ENCODE measurements around the gene SYTL1.

SYTL1 gene

GRCh38 chr1:27353166-27353565 lies 11.3 kb downstream of the SYTL1 start:
- TF ChIP-seq, protein P1, sequence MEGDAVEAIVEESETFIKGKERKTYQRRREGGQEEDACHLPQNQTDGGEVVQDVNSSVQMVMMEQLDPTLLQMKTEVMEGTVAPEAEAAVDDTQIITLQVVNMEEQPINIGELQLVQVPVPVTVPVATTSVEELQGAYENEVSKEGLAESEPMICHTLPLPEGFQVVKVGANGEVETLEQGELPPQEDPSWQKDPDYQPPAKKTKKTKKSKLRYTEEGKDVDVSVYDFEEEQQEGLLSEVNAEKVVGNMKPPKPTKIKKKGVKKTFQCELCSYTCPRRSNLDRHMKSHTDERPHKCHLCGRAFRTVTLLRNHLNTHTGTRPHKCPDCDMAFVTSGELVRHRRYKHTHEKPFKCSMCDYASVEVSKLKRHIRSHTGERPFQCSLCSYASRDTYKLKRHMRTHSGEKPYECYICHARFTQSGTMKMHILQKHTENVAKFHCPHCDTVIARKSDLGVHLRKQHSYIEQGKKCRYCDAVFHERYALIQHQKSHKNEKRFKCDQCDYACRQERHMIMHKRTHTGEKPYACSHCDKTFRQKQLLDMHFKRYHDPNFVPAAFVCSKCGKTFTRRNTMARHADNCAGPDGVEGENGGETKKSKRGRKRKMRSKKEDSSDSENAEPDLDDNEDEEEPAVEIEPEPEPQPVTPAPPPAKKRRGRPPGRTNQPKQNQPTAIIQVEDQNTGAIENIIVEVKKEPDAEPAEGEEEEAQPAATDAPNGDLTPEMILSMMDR (IDR thresholded peaks at IDR 0.05; ENCODE audit: poor library complexity, severe bottlenecking) = no peak
- Histone ChIP-seq H3K27me3 (ENCODE audit: insufficient read depth, poor library complexity, severe bottlenecking) (no peaks in the 10 kb centered on the region), H3K9me3 (ENCODE audit: severe bottlenecking) (no peaks in the 10 kb centered on the region), H3K4me3 (ENCODE audit: severe bottlenecking) (no peak overlapping the region), H3K36me3 (ENCODE audit: low read depth) (peaks cover 56% of the 10 kb centered on the region), H3K27ac (ENCODE audit: poor library complexity, severe bottlenecking) (no peak overlapping the region), H3K4me1 (ENCODE audit: insufficient read depth, poor library complexity, severe bottlenecking) (peaks cover 8% of the 10 kb centered on the region)
- DNase-seq (ENCODE audit: low spot score) = no peak
- ATAC-seq (ENCODE audit: low read depth) = no peak

- ATAC-seq (ENCODE audit: low read depth) (no peak), DNase-seq (ENCODE audit: low spot score) (no peak)
Measured at GRCh38 chr1:27353629-27354028, 11.8 kb downstream of the SYTL1 start.

DNA sequence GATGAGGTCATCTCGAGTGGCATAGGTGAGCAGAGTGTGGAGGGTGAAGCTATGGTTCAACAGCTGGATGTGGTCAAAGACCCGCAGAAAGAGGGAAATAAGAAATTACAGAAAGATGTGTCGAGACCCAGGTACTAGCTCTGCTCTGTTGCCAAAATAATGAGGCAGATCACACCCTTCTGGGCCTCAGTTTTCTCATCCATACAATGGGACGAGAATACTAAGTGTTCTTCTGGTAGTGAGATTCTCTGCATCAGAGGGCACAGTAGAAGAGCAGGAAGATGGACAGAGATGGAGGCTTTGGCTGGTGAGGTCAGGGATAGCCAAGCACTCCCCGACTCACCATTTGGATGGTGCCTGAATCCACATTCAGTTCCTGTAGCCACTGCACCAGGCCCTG lies 13.9 kb downstream of the SYTL1 start:
- DNase-seq (ENCODE audit: low spot score) = no peak
- Histone ChIP-seq H3K27me3 (ENCODE audit: insufficient read depth, poor library complexity, severe bottlenecking) (no peaks in the 10 kb centered on the region), H3K4me3 (ENCODE audit: severe bottlenecking) (no peak overlapping the region), H3K36me3 (ENCODE audit: low read depth) (peaks cover 55% of the 10 kb centered on the region), H3K9me3 (ENCODE audit: severe bottlenecking) (no peaks in the 10 kb centered on the region), H3K27ac (ENCODE audit: poor library complexity, severe bottlenecking) (no peak overlapping the region), H3K4me1 (ENCODE audit: insufficient read depth, poor library complexity, severe bottlenecking) (no peaks in the 10 kb centered on the region)
- no peak for ATAC-seq (ENCODE audit: low read depth)
- TF ChIP-seq, protein P1 (IDR thresholded peaks at IDR 0.05; ENCODE audit: poor library complexity, severe bottlenecking) = no peak

More at GRCh38 chr1:27353629-27354028, 11.8 kb downstream of the SYTL1 start:
- no peak overlapping the region for H3K4me3 ChIP-seq (ENCODE audit: severe bottlenecking)
- peaks cover 7% of the 10 kb centered on the region for H3K4me1 ChIP-seq (ENCODE audit: insufficient read depth, poor library complexity, severe bottlenecking)
- H3K27ac ChIP-seq (ENCODE audit: poor library complexity, severe bottlenecking) = no peak overlapping the region
- TF ChIP-seq, protein P1 (IDR thresholded peaks at IDR 0.05; ENCODE audit: poor library complexity, severe bottlenecking) = no peak
- H3K9me3 ChIP-seq (ENCODE audit: severe bottlenecking) = no peaks in the 10 kb centered on the region
- H3K27me3 ChIP-seq (ENCODE audit: insufficient read depth, poor library complexity, severe bottlenecking) = no peaks in the 10 kb centered on the region
- peaks cover 61% of the 10 kb centered on the region for H3K36me3 ChIP-seq (ENCODE audit: low read depth)

DNA sequence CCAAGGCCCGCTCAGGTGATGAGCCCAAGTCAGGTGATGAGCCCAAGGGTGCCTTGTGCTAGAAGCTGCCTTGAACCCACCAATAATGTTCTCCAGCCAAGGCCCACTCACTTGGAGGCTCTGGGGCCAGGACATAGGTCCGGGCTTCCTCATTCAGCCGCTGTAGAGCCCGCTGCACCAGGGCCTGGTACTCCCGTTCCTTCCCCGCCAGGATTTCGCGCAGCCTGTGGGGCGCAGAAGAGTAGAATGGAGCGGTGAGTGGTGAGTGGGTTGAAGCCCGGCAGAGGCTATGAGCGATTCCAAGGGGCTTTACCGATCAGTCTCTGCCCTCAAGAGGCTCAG lies 14.4 kb downstream of the SYTL1 start:
- H3K27ac ChIP-seq (ENCODE audit: poor library complexity, severe bottlenecking) = no peak overlapping the region

GRCh38 chr1:27356619-27357280 lies 14.9 kb downstream of the SYTL1 start:
- Histone ChIP-seq H3K4me1 (ENCODE audit: insufficient read depth, poor library complexity, severe bottlenecking) (no peaks in the 10 kb centered on the region), H3K27me3 (ENCODE audit: insufficient read depth, poor library complexity, severe bottlenecking) (no peaks in the 10 kb centered on the region), H3K36me3 (ENCODE audit: low read depth) (peaks cover 62% of the 10 kb centered on the region), H3K9me3 (ENCODE audit: severe bottlenecking) (no peaks in the 10 kb centered on the region), H3K27ac (ENCODE audit: poor library complexity, severe bottlenecking) (no peak overlapping the region), H3K4me3 (ENCODE audit: severe bottlenecking) (no peak overlapping the region)
- ATAC-seq (ENCODE audit: low read depth) (no peak), DNase-seq (ENCODE audit: low spot score) (no peak)
- TF ChIP-seq, protein P1 (IDR thresholded peaks at IDR 0.05; ENCODE audit: poor library complexity, severe bottlenecking) = no peak

More for the DNA sequence above, 14.4 kb downstream of the SYTL1 start:
- H3K36me3 ChIP-seq (ENCODE audit: low read depth) = peaks cover 60% of the 10 kb centered on the region
- DNase-seq (ENCODE audit: low spot score) = no peak
- TF ChIP-seq, protein P1 (IDR thresholded peaks at IDR 0.05; ENCODE audit: poor library complexity, severe bottlenecking) = no peak
- H3K4me1 ChIP-seq (ENCODE audit: insufficient read depth, poor library complexity, severe bottlenecking) = no peaks in the 10 kb centered on the region
- H3K9me3 ChIP-seq (ENCODE audit: severe bottlenecking) = no peaks in the 10 kb centered on the region
- H3K27me3 ChIP-seq (ENCODE audit: insufficient read depth, poor library complexity, severe bottlenecking) = no peaks in the 10 kb centered on the region
- H3K4me3 ChIP-seq (ENCODE audit: severe bottlenecking) = no peak overlapping the region
- no peak for ATAC-seq (ENCODE audit: low read depth)
